GM18505 (cell line): ENCODE measurements around the gene ROBO1.

ENCODE experiments used
- ATAC-seq: cut with Tn5 transposase; IDR thresholded peaks from one replicate; pipeline ENCODE4 v1.9.1; 2021; ENCODE audit not compliant: unreplicated experiment
- POLR2A ChIP-seq: IDR thresholded peaks from 4 replicates; pipeline ENCODE4 v1.6.1; 2011; ENCODE audit warnings: borderline replicate concordance; ENCODE audit not compliant: insufficient read depth, insufficient read length; ENCODE audit errors: extremely low read depth

The ROBO1 gene

GRCh38 chr3:79247725-79248043 lies 520.1 kb downstream of the ROBO1 start:
- TF ChIP-seq POLR2A, result no peak
- no peak for ATAC-seq

DNA sequence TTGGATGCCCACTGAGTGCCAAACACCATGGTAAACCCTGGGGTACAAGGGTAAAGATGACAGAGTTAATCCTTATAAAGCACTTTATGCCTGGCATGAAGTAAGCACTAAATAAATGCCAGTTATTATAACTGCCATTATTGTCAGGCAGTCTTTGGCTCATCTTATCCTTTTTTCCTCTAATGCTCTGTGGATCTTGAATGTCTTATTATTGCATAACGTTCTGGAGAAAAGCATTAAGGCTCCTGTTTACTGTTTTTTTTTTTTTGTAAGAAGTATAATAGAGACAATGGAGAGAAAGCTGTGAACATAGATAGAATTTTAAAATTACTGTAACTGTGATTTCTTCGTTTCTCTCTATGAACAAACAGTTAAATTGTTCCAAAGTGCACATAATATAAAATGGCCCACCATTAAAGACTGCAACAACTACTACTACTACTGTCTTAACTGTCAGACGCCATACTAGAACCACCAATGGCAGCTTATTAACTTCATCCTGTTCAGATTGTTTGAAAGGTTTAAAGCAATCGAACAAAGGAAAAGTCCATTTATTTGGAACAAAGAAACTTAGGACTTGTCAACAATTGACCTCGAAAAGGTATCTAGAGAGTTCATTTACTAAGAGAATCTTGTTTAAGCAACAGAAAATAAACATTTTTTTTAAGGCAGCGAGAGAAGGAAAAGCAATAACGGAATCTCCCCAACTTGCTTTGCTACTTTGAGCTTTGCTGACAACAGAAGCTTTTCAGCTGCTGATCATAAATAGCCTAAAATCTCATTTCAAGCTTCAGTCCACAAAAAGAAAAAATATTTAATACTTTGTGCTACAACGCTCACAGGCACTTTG lies 520.7 kb downstream of the ROBO1 start:
- no peak for TF ChIP-seq POLR2A
- no peak for ATAC-seq

DNA sequence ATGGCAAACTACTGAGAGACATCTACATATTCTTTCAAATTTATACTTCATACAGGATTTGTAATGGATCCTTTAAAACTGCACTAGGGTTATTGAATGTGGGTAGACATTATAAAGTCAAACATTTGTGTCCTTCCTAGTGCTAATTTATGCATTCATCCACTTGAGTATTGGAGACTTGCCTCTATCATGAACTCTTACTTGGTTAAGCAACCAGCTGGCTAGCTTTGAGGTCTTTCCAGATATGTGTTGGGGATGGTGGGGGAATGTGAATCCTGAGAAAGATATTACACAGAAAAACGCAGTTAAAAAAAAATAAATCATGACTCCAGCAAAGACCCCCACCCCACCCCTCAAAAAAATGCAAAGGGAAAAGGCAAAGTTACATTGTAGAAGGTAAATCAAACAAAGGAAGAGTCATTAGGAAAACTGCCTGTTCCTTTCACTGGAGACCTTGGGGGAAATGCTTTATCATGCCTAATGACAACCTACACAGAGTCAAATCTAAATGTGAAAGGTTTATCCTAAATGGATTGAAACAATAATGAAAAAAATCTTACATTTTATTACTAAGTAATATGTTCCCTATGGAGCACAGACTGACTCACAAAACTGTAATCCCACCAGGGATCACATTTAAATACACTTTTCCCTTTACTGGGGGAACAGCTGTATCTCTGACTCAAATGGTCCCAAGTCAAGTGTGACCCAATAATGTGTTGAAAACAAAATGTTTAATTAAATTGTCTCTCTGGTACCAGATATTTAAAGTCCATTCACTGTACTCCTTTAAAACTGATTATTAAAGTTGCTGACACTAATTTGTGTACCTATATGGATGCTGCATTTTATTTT lies 522.3 kb downstream of the ROBO1 start:
- no peak for ATAC-seq
- TF ChIP-seq POLR2A, result no peak

- no peak for ATAC-seq
- TF ChIP-seq POLR2A, result no peak
Measured at GRCh38 chr3:79236496-79236895, 531.3 kb downstream of the ROBO1 start.

DNA sequence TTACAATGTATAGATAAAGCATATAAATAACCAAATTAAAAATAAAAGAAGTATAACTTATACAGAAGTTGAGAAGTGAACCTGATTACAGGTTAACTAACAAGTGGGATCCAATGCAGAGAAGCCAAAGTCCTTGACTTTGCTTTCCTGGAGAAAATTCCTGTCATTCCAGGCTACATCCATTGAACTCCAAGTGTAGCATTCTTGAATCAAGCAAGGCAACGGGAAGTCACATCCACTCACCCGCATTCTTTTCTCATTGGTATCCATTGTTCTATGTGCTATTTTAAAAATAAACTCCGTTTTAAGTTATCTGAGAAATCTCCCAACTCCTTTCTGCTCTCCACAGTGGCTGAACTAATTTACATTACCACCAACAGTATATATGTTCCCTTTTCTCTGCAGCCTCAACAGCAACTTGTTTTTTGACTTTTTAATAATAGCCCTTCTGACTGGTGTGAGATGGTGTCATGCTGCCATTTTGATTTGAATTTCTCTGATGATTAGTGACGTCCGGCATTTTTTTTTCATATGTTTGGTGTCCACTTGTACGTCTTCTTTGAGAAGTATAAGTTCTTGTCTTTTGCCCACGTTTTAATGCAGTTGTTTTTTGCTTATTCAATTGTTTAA lies 534.3 kb downstream of the ROBO1 start:
- TF ChIP-seq POLR2A, result no peak
- ATAC-seq, result no peak

- no peak for ATAC-seq
- no peak for TF ChIP-seq POLR2A
Measured at GRCh38 chr3:79230266-79230665, 537.5 kb downstream of the ROBO1 start.

- no peak for ATAC-seq
- no peak for TF ChIP-seq POLR2A
Measured at GRCh38 chr3:79217096-79217495, 550.7 kb downstream of the ROBO1 start.

DNA sequence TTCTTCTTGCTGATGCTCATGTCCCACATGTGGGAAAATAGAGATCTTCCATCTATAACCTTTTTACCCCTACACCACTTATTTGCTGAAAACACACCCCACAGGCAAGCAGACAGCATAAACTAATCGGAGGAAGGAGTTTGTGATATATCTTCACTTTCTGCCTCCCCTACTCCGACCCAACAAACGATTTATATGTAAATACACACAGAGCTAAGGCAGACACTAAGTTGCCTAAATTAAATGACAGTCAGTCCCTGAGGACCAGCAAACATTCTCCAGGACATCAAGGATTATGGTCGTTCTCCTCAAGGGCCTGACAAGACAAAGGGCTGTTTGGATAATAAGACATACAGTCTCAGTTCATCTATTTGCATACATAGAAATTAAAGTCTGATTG lies 552.5 kb downstream of the ROBO1 start:
- no peak for TF ChIP-seq POLR2A
- ATAC-seq, result no peak

DNA sequence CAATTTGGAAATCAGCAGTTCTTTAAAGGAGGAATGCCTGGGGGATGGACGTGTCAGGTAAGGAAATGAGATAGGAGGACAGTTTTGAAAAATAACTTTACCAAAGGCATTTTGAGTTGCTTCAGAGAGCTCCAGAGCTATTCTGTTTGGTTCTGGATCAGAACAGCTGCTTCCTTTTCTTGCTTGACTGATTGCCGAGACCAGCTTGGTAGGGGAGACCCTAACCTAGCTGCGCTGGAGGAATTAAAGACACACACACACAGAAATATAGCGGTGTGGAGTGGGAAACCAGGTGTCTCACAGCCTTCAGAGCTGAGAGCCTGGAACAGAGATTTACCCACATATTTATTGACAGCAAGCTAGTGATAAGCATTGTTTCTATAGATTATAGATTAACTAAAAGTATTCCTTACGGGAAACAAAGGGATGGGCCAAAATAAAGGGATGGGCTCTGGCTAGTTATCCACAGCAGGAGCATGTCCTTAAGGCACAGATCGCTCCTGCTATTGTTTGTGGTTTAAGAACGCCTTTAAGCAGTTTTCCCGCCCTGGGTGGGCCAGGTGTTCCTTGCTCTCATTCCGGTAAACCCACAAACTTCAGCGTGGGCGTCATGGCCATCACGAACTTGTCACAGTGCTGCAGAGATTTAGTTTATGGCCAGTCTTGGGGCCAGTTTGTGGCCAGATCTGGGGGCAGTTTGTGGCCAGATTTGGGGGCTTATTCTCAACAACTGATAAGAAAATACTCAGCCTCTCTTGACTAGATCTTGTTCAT lies 556.0 kb downstream of the ROBO1 start:
- no peak for TF ChIP-seq POLR2A
- no peak for ATAC-seq

DNA sequence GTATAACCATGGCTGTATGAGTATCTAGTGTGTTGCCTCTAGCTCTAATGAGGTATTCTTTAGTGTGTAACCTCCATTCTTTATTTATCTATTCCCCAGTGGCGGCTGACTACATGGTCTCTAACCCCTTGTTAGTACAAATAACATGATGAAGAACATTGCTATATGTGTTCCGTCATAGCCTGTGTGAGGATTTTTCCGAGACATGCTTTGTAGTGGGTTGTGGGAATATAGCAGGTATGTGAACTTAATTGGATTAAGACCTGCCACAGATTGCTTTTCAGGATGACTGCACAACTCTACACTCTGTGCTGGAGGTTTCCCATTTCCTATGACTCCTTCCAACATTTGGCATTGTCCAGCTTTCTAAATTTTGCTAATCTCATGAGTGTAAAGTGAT lies 563.4 kb downstream of the ROBO1 start:
- ATAC-seq, result no peak
- TF ChIP-seq POLR2A, result no peak

GRCh38 chr3:79203144-79203519 lies 564.7 kb downstream of the ROBO1 start:
- no peak for ATAC-seq
- no peak for TF ChIP-seq POLR2A

- TF ChIP-seq POLR2A, result no peak
- no peak for ATAC-seq
Measured at GRCh38 chr3:79202471-79203143, 565.2 kb downstream of the ROBO1 start.

DNA sequence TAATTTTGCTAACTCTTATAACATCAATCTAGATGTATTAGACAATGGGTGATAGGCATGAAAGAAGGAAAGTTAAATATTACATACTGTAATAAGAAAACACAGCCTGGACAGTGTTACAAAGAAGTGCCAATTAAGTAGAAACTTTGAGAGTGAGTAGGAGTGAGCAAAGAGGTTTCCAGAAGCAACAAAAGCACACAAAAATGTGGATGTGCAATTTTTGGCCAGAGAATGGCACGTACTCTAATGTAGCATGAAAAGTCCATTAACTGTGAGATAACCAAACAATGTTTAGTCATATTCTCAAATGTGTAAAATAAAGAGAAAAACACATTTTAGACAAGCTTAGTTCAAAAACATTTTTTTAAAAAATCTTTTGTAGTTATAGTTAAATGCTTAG lies 567.3 kb downstream of the ROBO1 start:
- TF ChIP-seq POLR2A, result no peak
- ATAC-seq, result no peak

- no peak for TF ChIP-seq POLR2A
- ATAC-seq, result no peak
Measured at GRCh38 chr3:79199966-79200365, 567.8 kb downstream of the ROBO1 start.
